SK-N-SH (cell line): ENCODE results near the gene NIPAL3. TPM values are rescaled to one million over a fixed set of nuclear protein-coding genes. Genes with fewer than 3 reads are reported as not detected.

Source experiments
- CTCF ChIA-PET: fragments of 300-600, 350-600 bp; formaldehyde crosslinking; extraction: SDS; loops from one replicate; lab custom pipeline; 2021; lab: Yijun Ruan, JAX
- POLR2A ChIA-PET: fragments of 350-600 bp; sonication (Branson Sonifier 250); formaldehyde crosslinking; extraction: SDS; loops from one replicate; lab custom pipeline; 2020; ENCODE audit warnings: antibody characterized with exemption, inconsistent platforms; lab: Yijun Ruan, JAX
- DNase-seq: peaks from one replicate; pipeline ENCODE4 v3.0.0; 2012
- H2AFZ ChIP-seq: fragments of 200-600 bp; sonication (generic); 2 replicates; pipeline ENCODE4 v1.8.1; 2016; ENCODE audit warnings: antibody characterized with exemption, mild to moderate bottlenecking, low read depth
- H3F3A ChIP-seq: fragments of 200-600 bp; sonication (generic); replicated peaks from 2 replicates; pipeline ENCODE3; 2016; ENCODE audit warnings: antibody characterized with exemption, mild to moderate bottlenecking; ENCODE audit not compliant: insufficient read depth
- H3K27ac ChIP-seq, 2 experiments: fragments of 200-500 bp in 1 of 2; fragments of 200-600 bp in 1 of 2; sonication (Bioruptor generic) in 1 of 2; sonication (generic), shearing (Covaris generic) in 1 of 2; 2 replicates each; pipeline versions ENCODE4 v1.5.1 to v1.6.1; 2014 to 2016; ENCODE audit warnings: low read depth in 2 of 2, inconsistent platforms in 1 of 2, low read length in 1 of 2, mild to moderate bottlenecking in 1 of 2, mixed read lengths in 1 of 2
- H3K27me3 ChIP-seq: fragments of 200-600 bp; sonication (generic), shearing (Covaris generic); 2 replicates; pipeline ENCODE4 v1.6.1; 2016; ENCODE audit warnings: mixed run types; ENCODE audit not compliant: insufficient read depth
- H3K36me3 ChIP-seq, 2 experiments: fragments of 200-500 bp in 1 of 2; fragments of 200-600 bp in 1 of 2; sonication (Bioruptor generic) in 1 of 2; sonication (generic) in 1 of 2; replicated peaks in 1 of 2; 2 replicates each; pipeline versions ENCODE3 to v1.5.1; 2014 to 2016; ENCODE audit warnings: low read length in 1 of 2, mild to moderate bottlenecking in 1 of 2; ENCODE audit not compliant: insufficient read depth in 2 of 2, control insufficient read depth in 1 of 2
- H3K4me1 ChIP-seq, 2 experiments: fragments of 200-500 bp in 1 of 2; fragments of 200-600 bp in 1 of 2; sonication (Bioruptor generic) in 1 of 2; sonication (generic), shearing (Covaris generic) in 1 of 2; 2 replicates each; pipeline versions ENCODE4 v1.5.1 to v1.6.1; 2014 to 2016; ENCODE audit warnings: low read depth in 1 of 2, low read length in 1 of 2, mixed run types in 1 of 2; ENCODE audit not compliant: insufficient read depth in 2 of 2, control insufficient read depth in 1 of 2
- H3K4me2 ChIP-seq: fragments of 200-600 bp; sonication (generic), shearing (Covaris generic); 2 replicates; pipeline ENCODE4 v1.6.1; 2017; ENCODE audit warnings: mixed run types
- H3K4me3 ChIP-seq, 2 experiments: fragments of 200-500 bp in 1 of 2; fragments of 200-600 bp in 1 of 2; sonication (Bioruptor generic) in 1 of 2; sonication (generic), shearing (Covaris generic) in 1 of 2; 2 replicates each; pipeline versions ENCODE4 v1.5.1 to v1.8.1; 2014 to 2016; ENCODE audit warnings: low read depth in 2 of 2, inconsistent platforms in 1 of 2, low read length in 1 of 2, mild to moderate bottlenecking in 1 of 2, mixed read lengths in 1 of 2, moderate library complexity in 1 of 2
- H3K79me2 ChIP-seq: fragments of 200-600 bp; sonication (generic); 2 replicates; pipeline ENCODE4 v1.8.1; 2017; ENCODE audit warnings: mild to moderate bottlenecking; ENCODE audit not compliant: insufficient read depth
- H3K9ac ChIP-seq: fragments of 200-600 bp; sonication (generic); 2 replicates; pipeline ENCODE4 v1.6.1; 2017; ENCODE audit warnings: mixed run types
- H3K9me2 ChIP-seq: fragments of 200-600 bp; sonication (generic); 2 replicates; pipeline ENCODE4 v1.6.1; 2017; ENCODE audit warnings: mixed run types
- H3K9me3 ChIP-seq: fragments of 200-600 bp; sonication (generic); 2 replicates; pipeline ENCODE4 v1.6.1; 2017; ENCODE audit warnings: mixed run types, mild to moderate bottlenecking, moderate library complexity
- H4K20me1 ChIP-seq: fragments of 200-600 bp; sonication (generic); 2 replicates; pipeline ENCODE4 v1.6.1; 2017; ENCODE audit warnings: mild to moderate bottlenecking, mixed run types; ENCODE audit not compliant: insufficient read depth
- CHD2 ChIP-seq: fragments of 150-350 bp; IDR thresholded peaks from 2 replicates; pipeline ENCODE4 v1.6.1; 2018; ENCODE audit warnings: low read length; ENCODE audit not compliant: partially characterized antibody
- CTCF ChIP-seq: fragments of 200-600 bp; sonication (generic); IDR thresholded peaks from 2 replicates; pipeline ENCODE4 v1.6.1; 2017; ENCODE audit warnings: antibody characterized with exemption, mild to moderate bottlenecking, moderate library complexity
- ELF1 ChIP-seq: IDR thresholded peaks from 2 replicates; pipeline ENCODE4 v1.4.0; 2012
- EZH2phosphoT487 ChIP-seq: fragments of 200-600 bp; sonication (generic); IDR thresholded peaks from 2 replicates; pipeline ENCODE4 v1.6.1; 2017; ENCODE audit warnings: low read depth, mixed run types, mild to moderate bottlenecking, antibody characterized with exemption, moderate library complexity, borderline replicate concordance
- FOSL2 ChIP-seq: IDR thresholded peaks from 2 replicates; pipeline ENCODE4 v1.4.0; 2012; ENCODE audit warnings: low read depth, mild to moderate bottlenecking, moderate library complexity, borderline replicate concordance
- FOXJ3 ChIP-seq: sonication (generic); formaldehyde crosslinking; IDR thresholded peaks from 2 replicates; pipeline ENCODE4 v1.5.1; 2020; ENCODE audit warnings: mild to moderate bottlenecking, missing genetic modification reagents
- GABPA ChIP-seq: IDR thresholded peaks from 2 replicates; pipeline ENCODE4 v1.4.0; 2012; ENCODE audit warnings: low read depth, mild to moderate bottlenecking
- GATA2 ChIP-seq: sonication (generic); formaldehyde crosslinking; IDR thresholded peaks from 2 replicates; pipeline ENCODE4 v1.5.0; 2020; ENCODE audit warnings: mild to moderate bottlenecking, missing genetic modification reagents
- MAX ChIP-seq: IDR thresholded peaks from 2 replicates; pipeline ENCODE4 v1.4.0; 2012; ENCODE audit warnings: low read depth
- MXI1 ChIP-seq: IDR thresholded peaks from 2 replicates; pipeline ENCODE4 v1.6.1; 2012; ENCODE audit warnings: mild to moderate bottlenecking, low read depth, low read length, improper control_type of control experiment
- NFIC ChIP-seq: IDR thresholded peaks from 2 replicates; pipeline ENCODE4 v1.4.0; 2012; ENCODE audit warnings: borderline replicate concordance
- POLR2AphosphoS5 ChIP-seq: IDR thresholded peaks from 2 replicates; pipeline ENCODE4 v1.6.1; 2012; ENCODE audit warnings: low read depth, low read length
- RAD21 ChIP-seq: IDR thresholded peaks from 2 replicates; pipeline ENCODE4 v1.6.1; 2012; ENCODE audit warnings: mild to moderate bottlenecking, low read length
- TEAD4 ChIP-seq: IDR thresholded peaks from 2 replicates; pipeline ENCODE4 v1.4.0; 2012; ENCODE audit warnings: mild to moderate bottlenecking, borderline replicate concordance; ENCODE audit not compliant: insufficient read depth
- WGBS: methylation state at CpG from one replicate; pipeline ENCODE4 v1.1.6; 2017; ENCODE audit warnings: low lambda C conversion rate; 5-methylcytosine and 5-hydroxymethylcytosine counted together
- polyA plus RNA-seq, 3 experiments: library from polyadenylated mRNA; depleted of rRNA; stranded (reverse); fragments of >200 nt; gene quantifications; 2 replicates each; pipeline ENCODE4 v1.2.3, GENCODE V29; 2012
- TF ChIP-seq, protein P1 (sequence below): IDR thresholded peaks from 2 replicates; pipeline ENCODE4 v1.4.0; 2012; ENCODE audit warnings: low read depth, borderline replicate concordance
- TF ChIP-seq, protein P2 (sequence below): fragments of 150-350 bp; IDR thresholded peaks from 2 replicates; pipeline ENCODE4 v1.6.1; 2017; ENCODE audit warnings: antibody characterized with exemption, low read length, low read depth, borderline replicate concordance

Gene NIPAL3
- polyA plus RNA-seq, 1 of the 3 experiments (the other 2 are of a cell fraction), result 20.3 TPM

GRCh38 chr1:24463776-24464735 is 48.5 kb downstream of the NIPAL3 start:
- H3K4me3 ChIP-seq, result no peak overlapping the region
- H4K20me1 ChIP-seq, result no peaks in the 10 kb centered on the region
- H3K4me2 ChIP-seq, result peak overlapping the region; percentile 19; the same call in 1 of the 2 replicates
- no peaks in the 10 kb centered on the region for H3K9me3 ChIP-seq
- peak overlapping the region in 1 of 2 experiments; percentile 32; a peak in 2 of 4 replicates for H3K27ac ChIP-seq
- H3K79me2 ChIP-seq, result no peaks in the 10 kb centered on the region
- TF ChIP-seq TEAD4 (no peak), FOSL2 (peak; percentile 38; the same call in 1 of the 2 replicates), ELF1 (no peak)
- TF ChIP-seq, all 33 proteins: peak for 1
- ChIA-PET POLR2A (no interaction called here), CTCF (interaction anchor here (0.6 to 0.8 kb wide), 2 partner anchors 71 to 467 kb away, joined by 3 read pairs; no protein-coding TSS in a partner anchor)
- 77% methylated on average over 14 of the region's 14 CpGs for WGBS
- Histone ChIP-seq H3K9ac (no peak overlapping the region), H3K36me3 (peaks cover 2 to 13% of the 10 kb centered on the region in 2 experiments), H3F3A (no peaks in the 10 kb centered on the region), H3K9me2 (no peaks in the 10 kb centered on the region), H3K27me3 (no peaks in the 10 kb centered on the region), H3K4me1 (peaks cover 0 to 12% of the 10 kb centered on the region in 2 experiments; a peak in 1 of 4 replicates), H2AFZ (no peak overlapping the region)
- DNase-seq, result no peak

GRCh38 chr1:24465099-24465498 is 49.5 kb downstream of the NIPAL3 start:
- Histone ChIP-seq H3F3A (no peaks in the 10 kb centered on the region), H3K4me2 (no peak overlapping the region), H3K9me2 (no peaks in the 10 kb centered on the region), H3K27ac (no peak overlapping the region), H3K4me1 (peaks cover 0 to 12% of the 10 kb centered on the region in 2 experiments; a peak in 1 of 4 replicates), H4K20me1 (no peaks in the 10 kb centered on the region), H3K9ac (no peak overlapping the region), H3K27me3 (no peaks in the 10 kb centered on the region), H3K36me3 (peaks cover 0 to 9% of the 10 kb centered on the region in 2 experiments), H3K9me3 (no peaks in the 10 kb centered on the region), H2AFZ (no peak overlapping the region), H3K79me2 (no peaks in the 10 kb centered on the region), H3K4me3 (no peak overlapping the region)
- ChIA-PET POLR2A (no interaction called here), CTCF (interaction anchor here (0.8 to 1.1 kb wide), 2 partner anchors 50 to 72 kb away, joined by 3 read pairs; partner anchors contain the start of gene NIPAL3)
- WGBS, result 82% methylated on average over 4 of the region's 4 CpGs
- TF ChIP-seq, protein P1, sequence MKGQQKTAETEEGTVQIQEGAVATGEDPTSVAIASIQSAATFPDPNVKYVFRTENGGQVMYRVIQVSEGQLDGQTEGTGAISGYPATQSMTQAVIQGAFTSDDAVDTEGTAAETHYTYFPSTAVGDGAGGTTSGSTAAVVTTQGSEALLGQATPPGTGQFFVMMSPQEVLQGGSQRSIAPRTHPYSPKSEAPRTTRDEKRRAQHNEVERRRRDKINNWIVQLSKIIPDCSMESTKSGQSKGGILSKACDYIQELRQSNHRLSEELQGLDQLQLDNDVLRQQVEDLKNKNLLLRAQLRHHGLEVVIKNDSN, result no peak
- no peak for TF ChIP-seq FOXJ3 (CRISPR knock-in tag)
- TF ChIP-seq EZH2phosphoT487, result no peak
- no peak for DNase-seq

GRCh38 chr1:24465638-24466037 is 50.0 kb downstream of the NIPAL3 start:
- Histone ChIP-seq H3K36me3 (peaks cover 0 to 4% of the 10 kb centered on the region in 2 experiments), H3K79me2 (no peaks in the 10 kb centered on the region), H3K4me1 (peaks cover 0 to 12% of the 10 kb centered on the region in 2 experiments; a peak in 1 of 4 replicates), H2AFZ (no peak overlapping the region), H3K9me3 (no peaks in the 10 kb centered on the region), H3K27me3 (no peaks in the 10 kb centered on the region), H3K9me2 (no peaks in the 10 kb centered on the region), H3K9ac (no peak overlapping the region), H4K20me1 (no peaks in the 10 kb centered on the region), H3K27ac (no peak overlapping the region), H3K4me2 (no peak overlapping the region), H3F3A (no peaks in the 10 kb centered on the region), H3K4me3 (no peak overlapping the region)
- ChIA-PET CTCF (interaction anchor here (1.1 kb wide), 1 partner anchor 50 kb away, joined by 3 read pairs; the partner anchor contains the start of gene NIPAL3), POLR2A (no interaction called here)
- DNase-seq, result no peak
- WGBS, result 64% methylated on average over 1 of the region's 2 CpGs
- TF ChIP-seq MXI1, result no peak
- no peak for TF ChIP-seq MAX
- TF ChIP-seq, protein P2, sequence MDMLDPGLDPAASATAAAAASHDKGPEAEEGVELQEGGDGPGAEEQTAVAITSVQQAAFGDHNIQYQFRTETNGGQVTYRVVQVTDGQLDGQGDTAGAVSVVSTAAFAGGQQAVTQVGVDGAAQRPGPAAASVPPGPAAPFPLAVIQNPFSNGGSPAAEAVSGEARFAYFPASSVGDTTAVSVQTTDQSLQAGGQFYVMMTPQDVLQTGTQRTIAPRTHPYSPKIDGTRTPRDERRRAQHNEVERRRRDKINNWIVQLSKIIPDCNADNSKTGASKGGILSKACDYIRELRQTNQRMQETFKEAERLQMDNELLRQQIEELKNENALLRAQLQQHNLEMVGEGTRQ, result no peak
- no peak for TF ChIP-seq RAD21
- TF ChIP-seq POLR2AphosphoS5, result no peak
- no peak for TF ChIP-seq FOSL2
- no peak for TF ChIP-seq GATA2
- no peak for TF ChIP-seq NFIC
- no peak for TF ChIP-seq CTCF
- TF ChIP-seq TEAD4, result no peak
- no peak for TF ChIP-seq GABPA
- TF ChIP-seq CHD2, result no peak
